WI38 (cell line): ENCODE data around the gene NUB1.

Experiments
- H3K4me3 ChIP-seq: 2 replicates; pipeline ENCODE4 v1.5.1; 2011; ENCODE audit warnings: low read depth, mild to moderate bottlenecking, control low read depth, low read length
- CTCF ChIP-seq: IDR thresholded peaks from 2 replicates; pipeline ENCODE4 v1.5.1; 2012; ENCODE audit warnings: low read depth, mild to moderate bottlenecking, control low read depth, low read length

Gene NUB1

GRCh38 chr7:151371266-151371665 lies 29.7 kb downstream of the NUB1 start:
- H3K4me3 ChIP-seq = no peak overlapping the region
- TF ChIP-seq CTCF = no peak

GRCh38 chr7:151372612-151373265 lies 31.1 kb downstream of the NUB1 start:
- H3K4me3 ChIP-seq = no peak overlapping the region
- TF ChIP-seq CTCF = no peak

- no peak overlapping the region for H3K4me3 ChIP-seq
- no peak for TF ChIP-seq CTCF
These were observed 32.0 kb downstream of the NUB1 start for GRCh38 chr7:151373599-151373998.

GRCh38 chr7:151374139-151374538 lies 32.5 kb downstream of the NUB1 start:
- no peak overlapping the region for H3K4me3 ChIP-seq
- TF ChIP-seq CTCF = no peak

GRCh38 chr7:151374726-151375125 lies 33.1 kb downstream of the NUB1 start:
- TF ChIP-seq CTCF = no peak
- H3K4me3 ChIP-seq = no peak overlapping the region

GRCh38 chr7:151375530-151376217 lies 34.1 kb downstream of the NUB1 start:
- H3K4me3 ChIP-seq = no peak overlapping the region
- TF ChIP-seq CTCF = no peak

- H3K4me3 ChIP-seq = no peak overlapping the region
- no peak for TF ChIP-seq CTCF
These were observed 34.7 kb downstream of the NUB1 start for GRCh38 chr7:151376218-151376902.
